ENCODE measurements around the gene ADGRG7.
"Not testable (repeated sequence)": the region's sequence is repeated elsewhere in the genome, so short reads cannot be mapped to it uniquely, and the experiment has no call there.

The ADGRG7 gene

DNA sequence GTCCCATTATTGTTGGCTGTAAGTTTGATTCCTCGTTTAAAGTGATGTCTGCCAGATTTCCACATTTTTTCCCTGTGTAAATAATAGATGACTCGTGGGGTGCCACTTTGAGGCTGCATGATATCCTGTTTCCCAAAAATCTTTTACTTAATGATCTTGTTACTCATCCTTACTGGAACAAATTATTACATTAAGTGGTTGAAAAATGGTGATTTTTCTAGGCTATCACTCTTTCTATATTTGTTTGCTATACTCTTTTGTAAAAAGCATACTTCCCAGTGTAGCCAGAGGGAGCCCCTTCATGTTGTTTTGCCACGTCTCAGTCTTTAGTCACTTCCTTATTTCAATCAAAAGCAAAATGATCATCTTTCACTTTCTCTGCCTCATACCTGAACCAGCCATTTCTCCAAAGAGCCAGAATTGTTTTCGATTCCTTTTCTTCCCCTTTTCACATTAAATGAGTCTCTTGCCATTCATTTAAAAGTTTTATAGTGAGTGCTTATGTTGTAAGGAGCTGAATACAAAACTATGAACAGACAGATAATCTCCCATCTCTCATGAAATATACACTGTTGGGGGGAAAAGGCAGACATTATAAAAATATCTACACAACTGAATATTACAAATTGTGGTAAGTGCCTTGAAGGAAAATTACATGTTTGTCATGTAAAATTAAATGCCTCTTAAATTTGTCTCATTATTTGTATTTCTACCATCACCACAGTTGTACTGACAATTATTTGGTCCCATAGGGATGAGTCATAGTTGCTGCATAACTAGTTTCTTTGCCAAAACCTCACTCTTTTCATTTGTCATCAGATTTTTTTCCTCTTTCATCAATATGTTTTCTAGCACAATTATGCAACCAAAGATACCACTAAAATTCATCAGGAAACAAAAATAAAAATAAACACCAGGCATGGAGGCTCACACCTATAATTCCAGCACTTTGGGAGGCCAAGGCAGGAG, 41.5 kb downstream of the ADGRG7 start:
- DNase-seq: no peak

- DNase-seq: no peak
These were observed 44.3 kb downstream of the ADGRG7 start for GRCh38 chr3:100653604-100654294.

DNA sequence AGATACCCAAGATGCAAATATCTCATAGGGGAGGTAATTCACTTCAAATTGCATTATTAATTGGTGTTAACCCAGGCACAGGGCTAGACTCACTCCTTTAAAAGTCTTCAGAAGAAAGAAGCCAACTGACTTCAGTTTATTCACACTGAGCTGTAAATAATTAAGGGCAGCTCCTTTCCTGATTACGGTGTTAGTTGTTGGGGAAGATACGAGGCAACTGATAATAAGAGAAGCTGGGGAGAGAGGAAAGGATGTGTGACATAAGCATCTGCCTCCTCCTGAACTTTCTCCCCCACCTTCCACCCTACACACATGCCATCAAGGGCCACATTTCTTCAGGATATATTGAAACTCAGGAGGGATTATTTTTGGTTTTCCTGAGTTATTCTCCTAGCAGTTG, 47.5 kb downstream of the ADGRG7 start:
- no peak for DNase-seq

GRCh38 chr3:100661294-100661693, 51.9 kb downstream of the ADGRG7 start:
- not testable (repeated sequence) for DNase-seq

DNA sequence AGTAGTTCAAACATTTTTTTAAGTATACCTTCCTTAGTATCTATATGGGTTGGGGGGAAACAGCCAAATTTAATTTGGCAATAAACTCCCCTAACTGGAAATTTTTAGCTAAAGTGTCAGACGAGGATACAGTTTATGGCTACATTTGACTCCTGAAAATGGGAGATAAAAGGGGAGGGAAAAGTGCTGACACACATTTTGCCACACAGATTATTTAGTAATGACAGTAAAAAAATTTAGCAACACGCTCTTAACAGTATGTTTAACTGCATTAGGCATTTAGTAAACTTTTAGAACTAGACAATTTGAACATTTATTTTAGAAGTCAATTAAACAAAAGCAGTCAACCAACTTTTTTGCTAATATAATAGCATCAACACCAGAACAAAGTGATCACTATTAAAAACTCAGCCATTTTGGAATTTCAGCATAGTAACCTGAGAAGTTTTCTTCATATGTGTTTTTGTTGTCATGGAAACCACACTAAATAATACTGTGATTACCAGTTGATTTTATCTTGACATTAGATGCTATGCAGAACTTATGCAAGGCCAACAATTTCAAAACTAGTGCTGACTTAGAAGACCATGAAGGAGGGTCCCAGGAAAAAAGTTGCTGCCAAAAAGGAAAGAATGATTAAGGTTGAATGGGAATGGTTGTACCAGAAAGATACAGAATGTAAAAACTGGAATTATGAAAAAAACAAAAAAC, 52.9 kb downstream of the ADGRG7 start:
- DNase-seq: no peak

- no peak for DNase-seq
These were observed 55.8 kb downstream of the ADGRG7 start for GRCh38 chr3:100665230-100665629.

DNA sequence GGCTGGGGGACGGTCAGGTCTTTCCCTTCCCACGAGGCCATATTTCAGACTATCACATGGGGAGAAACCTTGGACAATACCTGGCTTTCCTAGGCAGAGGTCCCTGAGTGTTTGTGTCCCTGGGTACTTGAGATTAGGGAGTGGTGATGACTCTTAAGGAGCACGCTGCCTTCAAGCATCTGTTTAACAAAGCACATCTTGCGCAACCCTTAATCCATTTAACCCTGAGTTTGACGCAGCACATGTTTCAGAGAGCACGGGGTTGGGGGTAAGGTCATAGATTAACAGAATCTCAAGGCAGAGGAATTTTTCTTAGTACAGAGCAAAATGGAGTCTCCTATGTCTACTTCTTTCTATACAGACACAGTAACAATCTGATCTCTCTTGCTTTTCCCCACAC, 57.3 kb downstream of the ADGRG7 start:
- not testable (repeated sequence) for DNase-seq

DNA sequence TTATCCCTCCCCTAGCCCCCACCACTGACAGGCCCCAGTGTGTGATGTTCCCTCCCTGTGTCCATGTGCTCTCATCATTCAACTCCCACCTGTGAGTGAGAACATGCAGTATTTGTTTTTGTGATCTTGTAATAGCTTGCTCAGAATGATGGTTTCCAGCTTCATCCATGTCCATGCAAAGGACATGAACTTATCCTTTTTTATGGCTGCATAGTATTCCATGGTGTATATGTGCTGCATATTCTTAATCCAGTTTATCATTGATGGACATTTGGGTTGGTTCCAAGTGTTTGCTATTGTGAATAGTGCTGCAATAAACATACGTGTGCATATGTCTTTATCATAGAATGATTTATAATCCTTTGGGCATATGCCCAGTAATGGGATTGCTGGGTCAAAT, 57.9 kb downstream of the ADGRG7 start:
- DNase-seq: not testable (repeated sequence)

- DNase-seq: not testable (repeated sequence)
These were observed 61.6 kb downstream of the ADGRG7 start for GRCh38 chr3:100670995-100671394.

- no peak for DNase-seq
These were observed 72.1 kb downstream of the ADGRG7 start for GRCh38 chr3:100681496-100681895.

DNA sequence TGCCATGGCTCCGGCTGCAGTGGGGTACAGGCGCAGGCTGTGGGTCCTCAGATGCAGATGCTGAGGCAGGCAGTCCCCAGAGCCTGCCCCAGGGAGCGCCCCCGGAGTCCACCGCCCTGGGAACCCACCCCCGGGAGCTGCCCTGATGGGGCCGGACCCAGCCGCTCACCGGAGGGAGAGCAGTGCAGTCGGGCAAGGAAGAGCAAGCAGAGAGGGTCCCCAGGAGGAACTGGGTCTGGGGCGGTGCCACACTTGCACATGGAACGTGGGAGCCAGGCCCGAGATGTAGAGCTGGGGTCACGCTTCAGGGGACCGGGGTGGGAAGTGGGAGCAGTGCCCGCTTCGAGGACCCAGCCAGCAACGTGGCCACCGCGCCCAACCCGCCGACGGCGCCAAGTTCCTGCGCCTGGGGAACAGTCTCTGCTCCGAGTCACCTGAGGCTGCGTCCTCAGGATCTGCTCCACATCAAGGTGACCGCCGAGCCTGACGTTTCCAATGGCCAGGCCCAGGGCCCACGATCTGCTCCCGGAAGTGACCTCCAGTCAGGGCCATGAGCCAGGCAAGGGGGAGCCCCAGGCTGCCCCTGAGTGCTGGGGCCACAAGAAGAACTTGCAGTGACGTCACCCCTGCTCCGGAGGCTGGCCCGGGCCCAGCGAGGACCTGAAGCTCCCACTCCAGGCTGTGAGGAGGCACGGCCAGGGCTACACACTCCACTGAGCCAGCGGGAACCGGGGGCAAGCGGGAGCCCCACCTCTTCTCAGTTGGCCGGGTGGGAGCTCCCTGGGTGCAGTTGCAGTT, 72.9 kb downstream of the ADGRG7 start:
- DNase-seq: no peak

- no peak for DNase-seq
These were observed 73.7 kb downstream of the ADGRG7 start for GRCh38 chr3:100682854-100683760.

DNA sequence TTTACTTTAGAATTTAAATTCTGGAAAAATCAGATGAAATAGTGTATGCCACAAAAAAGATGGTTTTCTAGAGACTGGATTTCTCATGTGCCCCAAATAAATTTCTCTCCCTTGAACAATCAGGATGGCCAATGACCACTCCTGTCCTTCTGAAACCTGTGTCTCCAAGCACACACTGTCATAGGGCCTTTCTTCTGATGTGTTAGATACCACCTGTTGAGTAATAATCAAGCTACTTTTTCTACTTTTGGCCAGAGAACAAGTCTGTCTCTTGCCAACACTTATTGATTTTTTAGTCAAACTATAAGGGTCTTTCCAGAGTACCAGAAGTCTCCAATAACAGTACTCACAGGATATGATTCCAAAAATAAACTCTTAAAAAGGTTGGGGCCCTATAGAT, 83.8 kb downstream of the ADGRG7 start:
- DNase-seq: no peak

DNA sequence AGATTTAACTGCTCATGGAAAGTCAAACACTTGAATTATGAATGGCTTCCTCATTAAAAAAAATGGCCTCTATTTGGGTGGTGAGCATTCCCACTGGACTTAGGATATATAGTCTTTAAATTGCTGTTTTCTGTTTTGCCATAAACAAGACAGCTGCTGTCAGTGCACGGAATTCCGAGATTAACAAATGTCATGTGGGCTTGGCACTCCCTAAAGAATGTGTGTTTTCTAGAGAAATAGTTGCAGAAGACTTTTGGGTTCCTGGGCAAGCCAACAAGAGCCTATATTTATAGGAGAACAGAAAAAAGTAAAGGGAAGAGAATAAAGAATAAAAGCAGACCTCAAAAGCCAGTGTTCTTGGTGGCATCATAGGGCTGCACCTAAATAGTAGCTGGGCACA, 86.3 kb downstream of the ADGRG7 start:
- DNase-seq: no peak

- DNase-seq: no peak
These were observed 86.8 kb downstream of the ADGRG7 start for GRCh38 chr3:100696161-100696560.

DNA sequence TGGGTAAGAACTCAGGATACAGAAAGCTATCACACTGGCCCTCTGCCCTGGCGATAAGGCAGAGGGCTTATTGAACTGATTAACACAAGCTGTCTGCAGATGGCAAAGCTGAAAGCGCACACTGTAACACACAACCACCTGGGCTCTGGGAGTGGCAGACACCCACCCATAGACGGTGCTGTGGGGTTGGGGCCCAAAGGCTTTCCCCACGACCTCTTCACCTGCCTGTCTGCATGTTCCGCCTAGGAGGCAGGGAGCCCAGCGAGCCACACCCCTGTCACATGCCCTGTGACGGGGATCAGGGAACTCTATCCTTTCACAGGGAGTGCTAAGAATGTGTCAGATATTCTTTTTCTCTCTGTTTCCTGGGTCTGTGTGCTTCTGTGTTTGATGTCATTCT, 87.8 kb downstream of the ADGRG7 start:
- DNase-seq: no peak

- no peak for DNase-seq
These were observed 88.4 kb downstream of the ADGRG7 start for GRCh38 chr3:100697723-100698285.

- no peak for DNase-seq
These were observed 89.3 kb downstream of the ADGRG7 start for GRCh38 chr3:100698736-100699135.

- DNase-seq: no peak
These were observed 91.3 kb downstream of the ADGRG7 start for GRCh38 chr3:100700708-100701107.

DNA sequence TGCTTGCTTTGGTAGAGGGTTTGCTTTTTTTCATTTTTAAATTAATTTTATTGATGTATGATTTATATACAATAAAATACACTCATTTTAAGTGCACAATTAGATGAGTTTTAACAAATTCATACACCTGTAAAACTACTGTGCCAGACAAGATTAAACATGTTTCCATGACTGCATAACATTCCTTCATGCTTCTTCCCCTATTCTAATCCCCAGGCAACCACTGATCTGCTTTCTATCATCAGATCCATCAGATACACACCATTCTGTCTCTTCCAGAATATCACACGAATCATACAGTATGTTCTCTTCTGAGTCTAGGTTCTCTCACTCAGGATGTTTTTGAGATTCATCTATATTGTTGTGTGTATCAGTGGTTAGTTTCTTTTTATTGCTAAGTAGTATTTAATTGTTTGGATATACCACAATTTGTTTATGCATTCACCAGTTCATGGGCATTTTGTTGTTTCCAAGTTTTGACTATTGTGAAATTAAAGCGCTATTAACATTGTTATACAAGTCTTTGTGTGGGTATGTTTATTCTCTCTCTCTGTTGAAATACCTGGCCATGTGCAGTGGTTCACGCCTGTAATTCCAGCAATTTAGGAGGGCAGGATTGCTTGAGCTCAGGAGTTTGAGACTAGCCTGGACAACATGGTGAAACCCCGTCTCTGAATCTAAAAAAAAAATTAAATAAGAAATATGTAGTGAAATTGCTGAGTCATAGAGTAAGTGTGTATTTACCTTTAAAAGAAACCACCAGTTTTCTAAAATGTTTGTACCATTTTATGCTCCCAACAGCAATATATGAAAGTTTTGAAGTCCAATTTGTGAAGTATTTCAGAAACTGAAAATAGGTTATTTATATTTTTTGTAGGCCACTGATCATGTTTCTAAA, 92.9 kb downstream of the ADGRG7 start:
- no peak for DNase-seq

Measured in NCI-H1930 (cell line).